ENCODE measurements around the gene KLHL22.
A peak's percentile ranks its signal among the peaks of the same experiment; 100 is the strongest.
"Not testable (repeated sequence)": the region's sequence is repeated elsewhere in the genome, so short reads cannot be mapped to it uniquely, and the experiment has no call there.

KLHL22 gene

DNA sequence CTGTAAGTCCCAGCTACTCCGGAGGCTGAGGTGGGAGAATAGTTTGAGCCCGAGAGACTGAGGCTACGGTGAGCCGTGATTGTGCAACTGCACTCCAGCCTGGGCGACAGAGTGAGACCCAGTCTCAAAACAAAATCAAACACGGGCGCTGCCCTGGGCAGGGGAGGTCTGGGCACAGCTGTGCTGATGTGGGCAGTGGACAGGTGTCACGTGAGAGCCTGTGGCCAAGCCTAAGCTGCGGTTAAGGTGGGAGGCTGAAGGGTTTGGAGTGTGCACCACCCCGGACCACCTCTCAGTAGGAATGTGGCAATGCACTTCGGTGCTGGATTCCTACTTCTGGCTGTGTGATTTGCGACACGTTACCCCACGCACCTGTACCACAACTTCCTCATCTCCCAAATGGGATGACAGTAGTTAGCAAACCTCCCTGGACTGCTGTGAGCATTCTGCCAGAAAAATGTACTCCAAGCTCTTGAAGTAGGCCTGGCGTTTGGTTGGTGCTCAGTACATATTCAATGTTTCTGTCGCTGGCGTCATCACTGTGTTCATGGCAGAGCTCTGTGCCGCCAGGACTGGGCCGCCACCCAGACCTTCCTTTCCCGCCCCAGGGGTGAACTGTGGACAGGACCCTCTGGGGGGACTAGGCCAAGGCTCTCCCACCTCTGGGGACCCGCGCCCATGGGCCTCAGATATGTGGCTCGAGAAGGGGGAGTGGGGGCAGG lies 102.5 kb downstream of the KLHL22 start:
- H3K9me2 ChIP-seq (replicated peaks; ENCODE audit: low read depth, low read length), result no peaks in the 10 kb centered on the region
- 0 out of 2 replicates have a peak, but pooled peaks cover 4% of the 10 kb centered on the region for H3F3A ChIP-seq (ENCODE audit: low read depth)
- TF ChIP-seq, protein P1, sequence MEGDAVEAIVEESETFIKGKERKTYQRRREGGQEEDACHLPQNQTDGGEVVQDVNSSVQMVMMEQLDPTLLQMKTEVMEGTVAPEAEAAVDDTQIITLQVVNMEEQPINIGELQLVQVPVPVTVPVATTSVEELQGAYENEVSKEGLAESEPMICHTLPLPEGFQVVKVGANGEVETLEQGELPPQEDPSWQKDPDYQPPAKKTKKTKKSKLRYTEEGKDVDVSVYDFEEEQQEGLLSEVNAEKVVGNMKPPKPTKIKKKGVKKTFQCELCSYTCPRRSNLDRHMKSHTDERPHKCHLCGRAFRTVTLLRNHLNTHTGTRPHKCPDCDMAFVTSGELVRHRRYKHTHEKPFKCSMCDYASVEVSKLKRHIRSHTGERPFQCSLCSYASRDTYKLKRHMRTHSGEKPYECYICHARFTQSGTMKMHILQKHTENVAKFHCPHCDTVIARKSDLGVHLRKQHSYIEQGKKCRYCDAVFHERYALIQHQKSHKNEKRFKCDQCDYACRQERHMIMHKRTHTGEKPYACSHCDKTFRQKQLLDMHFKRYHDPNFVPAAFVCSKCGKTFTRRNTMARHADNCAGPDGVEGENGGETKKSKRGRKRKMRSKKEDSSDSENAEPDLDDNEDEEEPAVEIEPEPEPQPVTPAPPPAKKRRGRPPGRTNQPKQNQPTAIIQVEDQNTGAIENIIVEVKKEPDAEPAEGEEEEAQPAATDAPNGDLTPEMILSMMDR (conservative IDR thresholded peaks at IDR 0.05; ENCODE audit: low read length), result no peak
- TF ChIP-seq EZH2phosphoT487 (IDR thresholded peaks at IDR 0.05; ENCODE audit: borderline replicate concordance), result no peak
- H3K4me1 ChIP-seq (ENCODE audit: insufficient read depth, low read length, poor library complexity, severe bottlenecking), result peaks cover 29% of the 10 kb centered on the region
- H3K4me2 ChIP-seq (ENCODE audit: low read depth, low read length, poor library complexity, severe bottlenecking), result peak overlapping the region; percentile 80
- peak overlapping the region; percentile 97 for H3K4me3 ChIP-seq (ENCODE audit: low read length, poor library complexity, severe bottlenecking)
- H3K36me3 ChIP-seq (ENCODE audit: insufficient read depth, low read length), result no peaks in the 10 kb centered on the region
- no peaks in the 10 kb centered on the region for H3K9me3 ChIP-seq (ENCODE audit: insufficient read depth, low read depth, low read length)
- peaks cover 39% of the 10 kb centered on the region for H3K79me2 ChIP-seq (ENCODE audit: insufficient read depth, low read length)
- H4K20me1 ChIP-seq (ENCODE audit: insufficient read depth, low read length, poor library complexity, severe bottlenecking), result peaks cover 7% of the 10 kb centered on the region
- peak overlapping the region; percentile 93 for H2AFZ ChIP-seq (ENCODE audit: low read length)
- no peaks in the 10 kb centered on the region for H3K27me3 ChIP-seq (ENCODE audit: insufficient read depth, low read length, poor library complexity, severe bottlenecking)
- H3K9ac ChIP-seq (ENCODE audit: low read depth, low read length, poor library complexity, severe bottlenecking), result peak overlapping the region; percentile 90

DNA sequence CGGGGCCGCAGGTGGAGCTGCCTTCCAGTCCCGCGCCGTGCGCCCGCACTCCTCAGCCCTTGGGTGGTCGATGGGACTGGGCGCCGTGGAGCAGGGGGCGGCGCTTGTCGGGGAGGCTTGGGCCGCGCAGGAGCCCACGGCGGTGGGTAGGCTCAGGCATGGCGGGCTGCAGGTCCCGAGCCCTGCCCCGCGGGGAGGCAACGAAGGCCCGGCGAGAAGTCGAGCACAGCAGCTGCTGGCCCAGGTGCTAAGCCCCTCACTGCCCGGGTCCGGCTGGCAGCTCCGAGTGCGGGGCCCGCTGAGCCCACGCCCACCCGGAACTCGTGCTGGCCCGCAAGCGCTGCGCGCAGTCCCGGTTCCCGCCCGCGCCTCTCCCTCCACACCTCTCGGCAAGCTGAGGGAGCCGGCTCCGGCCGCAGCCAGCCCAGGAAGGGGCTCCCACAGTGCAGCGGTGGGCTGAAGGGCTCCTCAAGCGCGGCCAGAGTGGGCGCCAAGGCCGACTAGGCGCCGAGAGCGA lies 103.2 kb downstream of the KLHL22 start:
- not testable (repeated sequence) for H4K20me1 ChIP-seq (ENCODE audit: insufficient read depth, low read length, poor library complexity, severe bottlenecking); H3K4me2 ChIP-seq (ENCODE audit: low read depth, low read length, poor library complexity, severe bottlenecking); H2AFZ ChIP-seq (ENCODE audit: low read length); H3K36me3 ChIP-seq (ENCODE audit: insufficient read depth, low read length); H3K4me3 ChIP-seq (ENCODE audit: low read length, poor library complexity, severe bottlenecking); H3K9ac ChIP-seq (ENCODE audit: low read depth, low read length, poor library complexity, severe bottlenecking); H3K9me2 ChIP-seq (replicated peaks; ENCODE audit: low read depth, low read length); H3K27me3 ChIP-seq (ENCODE audit: insufficient read depth, low read length, poor library complexity, severe bottlenecking); H3F3A ChIP-seq (ENCODE audit: low read depth); H3K9me3 ChIP-seq (ENCODE audit: insufficient read depth, low read depth, low read length)
- peaks cover 29% of the 10 kb centered on the region for H3K4me1 ChIP-seq (ENCODE audit: insufficient read depth, low read length, poor library complexity, severe bottlenecking)
- peaks cover 34% of the 10 kb centered on the region for H3K79me2 ChIP-seq (ENCODE audit: insufficient read depth, low read length)

All from Loucy (cell line).